GM23338 (cell line): Measurements from ENCODE around the gene SNX21. TPM values are rescaled to one million over a fixed set of nuclear protein-coding genes. Genes with fewer than 3 reads are reported as not detected.

Source experiments
- CREB1 ChIP-seq: fragments of 250-450 bp; sonication (Bioruptor Pico); IDR thresholded peaks from 2 replicates; pipeline ENCODE4 v1.5.0; 2020; ENCODE audit warnings: low read depth, mild to moderate bottlenecking, moderate library complexity
- CTCF ChIP-seq, 2 experiments: fragments of 200-600 bp in 1 of 2; sonication (generic) in 1 of 2; conservative IDR thresholded peaks; 2 replicates each; pipeline versions ENCODE4 v1.5.1 to v1.6.1; 2016 to 2017; ENCODE audit warnings: antibody characterized with exemption in 2 of 2, low read depth in 2 of 2, mild to moderate bottlenecking in 2 of 2, moderate library complexity in 1 of 2
- EZH2 ChIP-seq: fragments of 200-600 bp; sonication (generic); IDR thresholded peaks from one replicate; pipeline ENCODE4 v1.8.0; 2017; ENCODE audit warnings: antibody characterized with exemption, mild to moderate bottlenecking, low read depth; ENCODE audit not compliant: unreplicated experiment
- EZH2phosphoT487 ChIP-seq: fragments of 200-600 bp; sonication (generic); IDR thresholded peaks from one replicate; pipeline ENCODE4 v1.8.1; 2018; ENCODE audit warnings: antibody characterized with exemption; ENCODE audit not compliant: unreplicated experiment
- JUNB ChIP-seq: IDR thresholded peaks from one replicate; pipeline ENCODE4 v1.6.1; 2016; ENCODE audit warnings: antibody characterized with exemption; ENCODE audit not compliant: unreplicated experiment
- POLR2AphosphoS5 ChIP-seq: IDR thresholded peaks from 2 replicates; pipeline ENCODE4 v1.6.1; 2016; ENCODE audit warnings: antibody characterized with exemption, low read depth
- STAT1 ChIP-seq: IDR thresholded peaks from one replicate; pipeline ENCODE4 v1.6.1; 2016; ENCODE audit warnings: antibody characterized with exemption; ENCODE audit not compliant: unreplicated experiment
- ZNF114 ChIP-seq: fragments of 250-450 bp; sonication (Bioruptor Pico); IDR thresholded peaks from 2 replicates; pipeline ENCODE4 v1.5.0; 2020; ENCODE audit warnings: mild to moderate bottlenecking, moderate library complexity
- ZNF462 ChIP-seq: fragments of 250-450 bp; sonication (Bioruptor Pico); IDR thresholded peaks from 2 replicates; pipeline ENCODE4 v1.5.0; 2020; ENCODE audit warnings: mild to moderate bottlenecking, moderate library complexity
- polyA plus RNA-seq: library from polyadenylated mRNA; unstranded; fragments of >200 nt; fragmentation: Nextera tagmentation; extraction: Ambion mirVana; gene quantifications from 2 replicates; pipeline ENCODE4 v1.2.1, GENCODE V29; 2016
- total RNA-seq: library from RNA; depleted of rRNA; stranded (reverse); fragments of >200 nt; shearing (Covaris generic); gene quantifications from 2 replicates; pipeline ENCODE4 v1.2.3, GENCODE V29; 2014

The SNX21 gene
- total and polyA plus RNA-seq, 2 experiments from 2014 or later, result 13.3 to 31.5 TPM

- TF ChIP-seq ZNF462 (CRISPR knock-in tag) (no peak), CREB1 (CRISPR knock-in tag) (no peak), CTCF (conservative IDR thresholded peaks at IDR 0.05; ENCODE audit: low read depth in 2 of 2) (no peak), POLR2AphosphoS5 (no peak), JUNB (no peak), EZH2 (no peak), STAT1 (no peak), ZNF114 (no peak), EZH2phosphoT487 (no peak)
Measured at GRCh38 chr20:45882469-45883099, 49.0 kb downstream of the SNX21 start (continued).
